Activated T-cell treated with anti-CD3 and anti-CD28 coated beads, Interleukin-2, amount 50 U/mL, for 4 hours (primary cell): Measurements from ENCODE around the gene CTSZ. TPM values are rescaled to one million over a fixed set of nuclear protein-coding genes. Genes with fewer than 3 reads are reported as not detected.
"Not testable (repeated sequence)": the region's sequence is repeated elsewhere in the genome, so short reads cannot be mapped to it uniquely, and the experiment has no call there.

Source experiments
- ATAC-seq, 2 donors: fragments of 200-7000 bp; cut with Tn5 transposase; one replicate each; pipeline ENCODE4 v1.10.0; 2021
- DNase-seq: peaks from one replicate; pipeline ENCODE4 v3.0.0-alpha.2; 2020
- H3K27me3 Mint-ChIP-seq: one replicate; pipeline ENCODE4 v1.8.0; 2021; ENCODE audit warnings: low read depth, mixed read lengths
- H3K36me3 Mint-ChIP-seq: one replicate; pipeline ENCODE4 v1.8.0; 2022; ENCODE audit warnings: mixed read lengths; ENCODE audit not compliant: insufficient read depth
- H3K4me1 Mint-ChIP-seq: one replicate; pipeline ENCODE4 v1.8.0; 2021; ENCODE audit warnings: low read depth, mixed read lengths
- H3K4me3 Mint-ChIP-seq: one replicate; pipeline ENCODE4 v1.8.0; 2021; ENCODE audit warnings: mild to moderate bottlenecking, moderate library complexity, mixed read lengths
- H3K9me3 Mint-ChIP-seq: one replicate; pipeline ENCODE4 v1.8.0; 2021; ENCODE audit warnings: mixed read lengths
- total RNA-seq, 3 donors: library from RNA; stranded (reverse); gene quantifications; one replicate each; pipeline ENCODE4 v1.2.1, GENCODE V29; 2021

CTSZ gene
- total RNA-seq = 10 to 100 TPM; 18.7 to 27.9 (median 20.0) TPM

DNA sequence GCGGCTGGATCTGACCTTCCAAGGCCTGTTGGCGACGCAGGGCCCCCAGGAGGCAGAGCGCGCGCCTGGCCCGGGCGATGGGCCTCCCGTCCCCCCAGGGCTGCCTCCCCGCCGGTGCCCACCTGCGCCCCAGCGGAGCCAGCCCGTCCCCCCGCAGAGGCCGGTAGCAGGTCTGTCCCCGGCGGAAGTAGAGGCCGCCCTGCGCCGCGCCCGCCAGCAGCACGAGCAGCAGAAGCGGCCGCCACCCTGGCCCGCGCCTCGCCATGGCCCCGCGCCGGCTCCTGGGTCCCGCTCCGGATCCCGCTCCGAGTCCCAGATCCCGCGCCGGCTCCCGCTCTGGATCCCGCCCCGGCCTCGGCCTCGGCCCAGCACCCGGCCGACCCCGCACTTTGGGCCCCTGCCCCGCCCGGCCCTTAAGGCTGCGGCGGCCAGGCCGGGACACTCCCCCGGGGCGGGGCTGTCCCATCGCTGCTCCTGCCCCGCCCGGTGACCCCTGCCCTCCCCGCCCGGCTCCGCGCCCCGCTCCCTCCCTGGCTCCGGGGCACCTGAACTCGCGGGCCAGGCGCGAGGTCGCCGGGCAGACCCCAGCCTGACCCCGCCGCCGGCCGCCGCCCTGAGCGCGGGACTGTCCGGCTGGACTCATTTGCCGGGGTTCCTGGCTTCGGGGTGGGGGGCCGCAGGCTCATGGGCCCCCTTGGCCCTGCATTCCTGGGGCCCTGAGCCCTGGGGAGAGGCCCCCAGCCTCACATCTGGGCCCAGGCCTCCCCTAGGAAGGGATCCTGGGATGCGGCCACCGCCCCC lies at the start of gene CTSZ:
CTSZ (minus strand) TSS at position 391 of the 801 bp plus-strand sequence; CDS start at position 265, 126 bp downstream.
- no peaks in the 10 kb centered on the region for H3K27me3 Mint-ChIP-seq
- no peaks in the 10 kb centered on the region for H3K9me3 Mint-ChIP-seq
- DNase-seq (no peak), ATAC-seq (peak; percentile 78 to 82)
- H3K36me3 Mint-ChIP-seq = no peaks in the 10 kb centered on the region
- peak within 1 kb of the TSS; percentile 79 for H3K4me3 Mint-ChIP-seq
- H3K4me1 Mint-ChIP-seq = peaks cover 44% of the 10 kb centered on the region

DNA sequence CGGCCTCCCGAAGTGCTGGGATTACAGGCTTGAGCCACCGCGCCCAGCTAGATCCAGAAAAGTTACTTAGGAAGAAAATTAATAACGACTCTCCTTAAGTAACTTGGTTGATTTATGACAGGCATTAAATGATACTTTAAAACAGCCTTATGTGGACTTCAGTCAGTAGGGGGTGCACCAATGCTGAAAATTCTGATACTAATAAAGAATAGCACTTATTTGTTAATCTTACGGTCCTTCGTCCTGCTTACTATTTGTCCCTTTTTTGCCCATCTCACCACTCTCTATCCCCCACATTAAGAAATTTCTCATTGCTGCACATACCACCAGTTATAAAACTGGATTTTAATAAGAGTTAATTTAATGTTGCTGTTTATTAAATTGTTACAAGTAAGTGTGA lies 48.2 kb upstream of the CTSZ start:
- Mint-ChIP-seq H3K4me3 (no peak overlapping the region), H3K4me1 (no peaks in the 10 kb centered on the region), H3K9me3 (no peaks in the 10 kb centered on the region), H3K27me3 (peaks cover 24% of the 10 kb centered on the region), H3K36me3 (no peaks in the 10 kb centered on the region)
- DNase-seq (no peak), ATAC-seq (no peak)

- Mint-ChIP-seq H3K4me3 (no peak overlapping the region), H3K9me3 (no peaks in the 10 kb centered on the region)
- DNase-seq = no peak
Observed at GRCh38 chr20:59051666-59052185, 44.7 kb upstream of the CTSZ start.

GRCh38 chr20:59050437-59050836 lies 43.4 kb upstream of the CTSZ start:
- no peaks in the 10 kb centered on the region for H3K9me3 Mint-ChIP-seq
- DNase-seq (no peak), ATAC-seq (no peak)
- H3K4me1 Mint-ChIP-seq = peaks cover 12% of the 10 kb centered on the region
- H3K36me3 Mint-ChIP-seq = no peaks in the 10 kb centered on the region
- H3K27me3 Mint-ChIP-seq = peaks cover 27% of the 10 kb centered on the region
- no peak overlapping the region for H3K4me3 Mint-ChIP-seq

More at GRCh38 chr20:59051666-59052185, 44.7 kb upstream of the CTSZ start:
- Mint-ChIP-seq H3K27me3 (peaks cover 27% of the 10 kb centered on the region), H3K36me3 (no peaks in the 10 kb centered on the region), H3K4me1 (peaks cover 10% of the 10 kb centered on the region)
- no peak for ATAC-seq

DNA sequence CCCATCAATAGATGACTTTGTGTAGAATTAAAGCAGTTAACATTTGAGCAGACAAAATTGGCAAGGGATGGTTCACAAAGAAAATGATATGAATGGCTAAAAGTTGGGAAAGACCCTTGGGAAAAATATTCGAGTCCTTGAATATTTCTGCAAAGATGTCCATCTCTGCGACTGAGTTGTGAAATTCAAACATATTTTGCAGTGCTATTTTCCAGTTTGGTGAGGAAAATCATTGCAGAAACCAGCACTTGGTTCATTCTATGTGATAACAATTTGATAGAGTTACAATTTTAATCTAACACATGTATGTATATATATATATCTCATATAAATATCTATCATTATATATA lies 41.6 kb upstream of the CTSZ start:
- ATAC-seq (no peak), DNase-seq (no peak)
- H3K4me3 Mint-ChIP-seq = no peak overlapping the region
- peaks cover 21% of the 10 kb centered on the region for H3K4me1 Mint-ChIP-seq
- no peaks in the 10 kb centered on the region for H3K9me3 Mint-ChIP-seq
- H3K36me3 Mint-ChIP-seq = no peaks in the 10 kb centered on the region
- peaks cover 21% of the 10 kb centered on the region for H3K27me3 Mint-ChIP-seq

DNA sequence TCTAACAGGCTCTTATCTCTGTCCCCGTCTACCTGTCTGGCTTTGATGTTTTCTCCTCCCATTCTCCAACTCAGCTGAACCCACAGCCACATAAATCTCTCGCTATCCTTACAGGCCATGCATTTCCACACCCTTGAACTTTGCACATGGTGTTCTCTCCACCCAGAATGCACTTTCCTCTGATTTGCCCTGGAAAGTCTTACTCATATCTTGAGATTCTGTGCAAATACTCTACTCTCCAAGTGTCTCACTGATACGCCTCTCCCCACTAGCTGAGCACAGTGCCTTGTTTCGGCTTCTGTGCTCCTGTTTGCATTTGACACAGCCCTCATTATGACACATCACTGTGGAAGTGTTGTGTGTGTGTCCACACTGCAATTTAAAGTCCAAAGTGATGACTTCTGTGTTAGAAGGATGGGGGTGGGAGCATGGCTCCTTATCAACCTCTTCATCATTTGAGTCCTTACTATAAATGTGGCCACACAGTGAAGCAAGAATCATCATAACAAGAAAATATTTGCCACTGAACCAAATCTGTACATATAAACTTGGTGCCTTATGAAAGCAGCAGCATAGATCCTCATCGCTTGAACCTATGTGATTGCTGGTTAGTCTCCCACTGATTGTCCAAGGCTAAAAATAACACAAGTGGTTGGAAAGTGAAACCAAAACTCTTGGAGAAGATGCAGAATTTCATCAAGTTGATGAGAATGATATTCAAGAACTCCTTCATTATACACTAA lies 41.1 kb upstream of the CTSZ start:
- H3K4me1 Mint-ChIP-seq = peaks cover 26% of the 10 kb centered on the region
- DNase-seq (no peak), ATAC-seq (peak; percentile 64 to 67)
- no peaks in the 10 kb centered on the region for H3K9me3 Mint-ChIP-seq
- H3K4me3 Mint-ChIP-seq = no peak overlapping the region
- H3K36me3 Mint-ChIP-seq = no peaks in the 10 kb centered on the region
- peaks cover 18% of the 10 kb centered on the region for H3K27me3 Mint-ChIP-seq

- peaks cover 14% of the 10 kb centered on the region for H3K27me3 Mint-ChIP-seq
- no peak for ATAC-seq
Observed at GRCh38 chr20:59046862-59047261, 39.8 kb upstream of the CTSZ start.

DNA sequence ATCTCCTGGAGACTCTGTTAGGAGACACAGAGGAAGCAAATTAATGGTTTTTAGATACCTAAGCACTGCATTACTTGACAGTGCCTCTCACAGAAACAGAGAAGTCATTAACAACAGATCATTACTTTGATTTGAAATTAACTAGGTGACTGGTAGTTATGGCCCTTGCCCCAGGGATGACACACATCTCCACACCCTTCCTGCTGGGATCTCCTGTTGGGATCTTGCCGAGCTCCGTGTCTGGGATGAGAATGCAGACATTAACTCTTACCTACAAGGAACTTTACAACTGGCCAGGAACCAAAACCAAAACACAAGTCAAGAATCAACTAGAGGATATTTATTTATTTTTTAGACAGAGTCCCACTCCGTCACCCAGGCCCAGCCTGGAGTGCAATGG lies 37.7 kb upstream of the CTSZ start:
- Mint-ChIP-seq H3K4me3 (no peak overlapping the region), H3K9me3 (no peaks in the 10 kb centered on the region), H3K36me3 (peaks cover 12% of the 10 kb centered on the region), H3K4me1 (peaks cover 44% of the 10 kb centered on the region), H3K27me3 (peaks cover 3% of the 10 kb centered on the region)
- DNase-seq = no peak
- no peak for ATAC-seq

More at GRCh38 chr20:59046862-59047261, 39.8 kb upstream of the CTSZ start:
- no peaks in the 10 kb centered on the region for H3K36me3 Mint-ChIP-seq
- DNase-seq = no peak
- H3K9me3 Mint-ChIP-seq = no peaks in the 10 kb centered on the region
- H3K4me1 Mint-ChIP-seq = peaks cover 28% of the 10 kb centered on the region
- no peak overlapping the region for H3K4me3 Mint-ChIP-seq

DNA sequence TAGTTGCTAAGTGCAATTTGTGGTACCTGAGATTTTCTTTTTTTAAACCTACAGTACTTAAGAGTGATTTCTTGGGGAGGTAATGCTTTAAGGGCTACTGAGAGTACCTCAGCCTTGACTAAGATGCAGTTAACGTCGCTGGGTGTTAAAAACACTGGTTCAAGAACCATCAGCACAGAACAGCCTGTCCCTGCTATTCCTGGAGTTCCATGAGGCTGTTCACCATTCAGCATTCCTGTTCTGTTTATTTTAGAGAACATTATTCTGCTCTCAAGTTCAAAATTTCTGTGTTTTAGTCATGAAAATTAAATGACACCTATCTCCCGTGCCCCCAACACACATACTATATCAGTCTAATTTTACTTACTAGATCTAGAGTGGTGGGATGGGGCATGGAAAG lies 37.2 kb upstream of the CTSZ start:
- no peaks in the 10 kb centered on the region for H3K9me3 Mint-ChIP-seq

GRCh38 chr20:59043698-59044097 lies 36.6 kb upstream of the CTSZ start:
- H3K4me1 Mint-ChIP-seq = peaks cover 55% of the 10 kb centered on the region
- no peaks in the 10 kb centered on the region for H3K27me3 Mint-ChIP-seq
- no peak for DNase-seq
- H3K4me3 Mint-ChIP-seq = peak overlapping the region; percentile 81
- peaks cover 18% of the 10 kb centered on the region for H3K36me3 Mint-ChIP-seq
- H3K9me3 Mint-ChIP-seq = no peaks in the 10 kb centered on the region
- no peak for ATAC-seq

More for the DNA sequence above, 37.2 kb upstream of the CTSZ start:
- DNase-seq = no peak
- H3K4me1 Mint-ChIP-seq = peaks cover 49% of the 10 kb centered on the region
- no peak for ATAC-seq
- peaks cover under 1% of the 10 kb centered on the region for H3K27me3 Mint-ChIP-seq
- no peak overlapping the region for H3K4me3 Mint-ChIP-seq
- peaks cover 14% of the 10 kb centered on the region for H3K36me3 Mint-ChIP-seq

- H3K27me3 Mint-ChIP-seq = no peaks in the 10 kb centered on the region
- H3K9me3 Mint-ChIP-seq = no peaks in the 10 kb centered on the region
Observed at GRCh38 chr20:59042796-59043631, 36.0 kb upstream of the CTSZ start.

GRCh38 chr20:59042151-59042795 lies 35.2 kb upstream of the CTSZ start, which contains the start of gene PRELID3B:
Gene PRELID3B, minus strand, starts transcription at chr20:59042786. Its CDS starts 56 bp downstream, at chr20:59042730.
- Mint-ChIP-seq H3K27me3 (no peaks in the 10 kb centered on the region), H3K36me3 (peaks cover 24% of the 10 kb centered on the region), H3K4me3 (peak within 1 kb of the TSS; percentile 93), H3K9me3 (no peaks in the 10 kb centered on the region), H3K4me1 (peaks cover 50% of the 10 kb centered on the region)
- peak; percentile 45 to 46 for ATAC-seq
- DNase-seq = no peak

More at GRCh38 chr20:59042796-59043631, 36.0 kb upstream of the CTSZ start:
- H3K36me3 Mint-ChIP-seq = peaks cover 18% of the 10 kb centered on the region
- H3K4me1 Mint-ChIP-seq = peaks cover 50% of the 10 kb centered on the region
- peak; percentile 92 for DNase-seq
- peak overlapping the region; percentile 93 for H3K4me3 Mint-ChIP-seq
- ATAC-seq = peak; percentile 98

- not testable (repeated sequence) for H3K27me3 Mint-ChIP-seq, DNase-seq, ATAC-seq, H3K9me3 Mint-ChIP-seq
- Mint-ChIP-seq H3K4me1 (peaks cover 55% of the 10 kb centered on the region), H3K36me3 (peaks cover 32% of the 10 kb centered on the region), H3K4me3 (peak overlapping the region; percentile 93)
Observed at GRCh38 chr20:59041487-59041886, 34.4 kb upstream of the CTSZ start.
